ENCODE results near the gene SF3B4.
A peak's percentile ranks its signal among the peaks of the same experiment; 100 is the strongest.

Gene SF3B4

GRCh38 chr1:149932474-149932873, 4.9 kb upstream of the SF3B4 start:
- TF ChIP-seq, protein P1, sequence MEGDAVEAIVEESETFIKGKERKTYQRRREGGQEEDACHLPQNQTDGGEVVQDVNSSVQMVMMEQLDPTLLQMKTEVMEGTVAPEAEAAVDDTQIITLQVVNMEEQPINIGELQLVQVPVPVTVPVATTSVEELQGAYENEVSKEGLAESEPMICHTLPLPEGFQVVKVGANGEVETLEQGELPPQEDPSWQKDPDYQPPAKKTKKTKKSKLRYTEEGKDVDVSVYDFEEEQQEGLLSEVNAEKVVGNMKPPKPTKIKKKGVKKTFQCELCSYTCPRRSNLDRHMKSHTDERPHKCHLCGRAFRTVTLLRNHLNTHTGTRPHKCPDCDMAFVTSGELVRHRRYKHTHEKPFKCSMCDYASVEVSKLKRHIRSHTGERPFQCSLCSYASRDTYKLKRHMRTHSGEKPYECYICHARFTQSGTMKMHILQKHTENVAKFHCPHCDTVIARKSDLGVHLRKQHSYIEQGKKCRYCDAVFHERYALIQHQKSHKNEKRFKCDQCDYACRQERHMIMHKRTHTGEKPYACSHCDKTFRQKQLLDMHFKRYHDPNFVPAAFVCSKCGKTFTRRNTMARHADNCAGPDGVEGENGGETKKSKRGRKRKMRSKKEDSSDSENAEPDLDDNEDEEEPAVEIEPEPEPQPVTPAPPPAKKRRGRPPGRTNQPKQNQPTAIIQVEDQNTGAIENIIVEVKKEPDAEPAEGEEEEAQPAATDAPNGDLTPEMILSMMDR (IDR thresholded peaks at IDR 0.05; ENCODE audit: borderline replicate concordance, insufficient read depth, low read depth, low read length) = no peak
- H3K4me3 ChIP-seq (ENCODE audit: low read depth, low read length) = no peak overlapping the region

GRCh38 chr1:149931212-149931790, 3.7 kb upstream of the SF3B4 start:
- no peak overlapping the region for H3K4me3 ChIP-seq (ENCODE audit: low read depth, low read length)

GRCh38 chr1:149929856-149930255, 2.3 kb upstream of the SF3B4 start:
- TF ChIP-seq, protein P1 (IDR thresholded peaks at IDR 0.05; ENCODE audit: borderline replicate concordance, insufficient read depth, low read depth, low read length) = no peak

More at GRCh38 chr1:149931212-149931790, 3.7 kb upstream of the SF3B4 start:
- TF ChIP-seq, protein P1 (IDR thresholded peaks at IDR 0.05; ENCODE audit: borderline replicate concordance, insufficient read depth, low read depth, low read length) = no peak

DNA sequence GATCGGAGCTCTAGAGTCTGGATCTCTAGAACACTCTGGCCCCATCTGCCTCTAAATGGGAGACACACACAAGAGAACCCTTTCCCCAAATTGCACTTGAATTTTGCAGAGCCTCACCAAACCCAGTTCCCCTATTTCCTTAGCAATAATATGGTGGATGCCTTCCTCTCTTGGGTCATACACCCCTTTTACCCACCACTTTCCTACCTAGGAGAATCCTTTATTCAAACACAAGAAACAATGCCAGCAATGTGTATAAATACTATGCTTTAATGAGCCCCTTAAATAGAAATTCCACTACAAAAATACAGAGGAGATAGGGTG, 760 bp upstream of the SF3B4 start:
- TF ChIP-seq, protein P1 (IDR thresholded peaks at IDR 0.05; ENCODE audit: borderline replicate concordance, insufficient read depth, low read depth, low read length) = no peak
- H3K4me3 ChIP-seq (ENCODE audit: low read depth, low read length) = peak overlapping the region; percentile 91

More at GRCh38 chr1:149929856-149930255, 2.3 kb upstream of the SF3B4 start:
- no peak overlapping the region for H3K4me3 ChIP-seq (ENCODE audit: low read depth, low read length)

- peak overlapping the region; percentile 91 for H3K4me3 ChIP-seq (ENCODE audit: low read depth, low read length)
- TF ChIP-seq, protein P1 (IDR thresholded peaks at IDR 0.05; ENCODE audit: borderline replicate concordance, insufficient read depth, low read depth, low read length) = no peak
Observed at GRCh38 chr1:149927056-149927562, 494 bp downstream of the SF3B4 start.

GRCh38 chr1:149926296-149926695, 1.3 kb downstream of the SF3B4 start:
- TF ChIP-seq, protein P1 (IDR thresholded peaks at IDR 0.05; ENCODE audit: borderline replicate concordance, insufficient read depth, low read depth, low read length) = no peak
- no peak overlapping the region for H3K4me3 ChIP-seq (ENCODE audit: low read depth, low read length)

DNA sequence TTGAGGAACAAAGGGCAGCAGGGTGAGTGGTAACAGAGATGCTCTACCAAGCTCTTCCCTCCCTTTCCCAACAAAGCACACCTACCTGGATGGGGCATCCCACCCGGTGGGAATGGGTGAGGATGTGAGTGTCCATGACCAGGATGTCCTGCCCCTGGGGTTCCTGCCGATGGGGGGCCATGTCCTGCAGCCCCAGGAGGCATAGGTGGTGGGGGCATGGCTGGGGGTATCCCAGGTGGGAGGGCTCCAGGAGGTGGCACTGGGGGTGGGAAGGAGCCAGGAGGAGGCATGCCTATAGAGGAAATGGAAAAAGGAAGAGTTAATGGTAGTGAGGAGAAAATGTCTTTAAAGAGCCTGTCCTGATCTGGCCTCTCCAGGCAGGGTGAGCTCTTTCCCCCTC, 1.9 kb downstream of the SF3B4 start:
- TF ChIP-seq, protein P1 (IDR thresholded peaks at IDR 0.05; ENCODE audit: borderline replicate concordance, insufficient read depth, low read depth, low read length) = no peak
- no peak overlapping the region for H3K4me3 ChIP-seq (ENCODE audit: low read depth, low read length)

Data from GM12875 (cell line).